HCT116 (cell line): ENCODE data around the gene TM4SF20. TPM values are rescaled to one million over a fixed set of nuclear protein-coding genes. Genes with fewer than 3 reads are reported as not detected.

Source experiments
- ATAC-seq: fragments of 200-7000 bp; cut with Tn5 transposase; 2 replicates; pipeline ENCODE4 v1.9.1; 2020; ENCODE audit warnings: mild to moderate bottlenecking, moderate library complexity
- BruUV-seq: library from RNA; stranded (reverse); fragments of 400-500 nt; replicated peaks from 2 replicates; lab custom pipeline; 2021; lab: Mats Ljungman, UMichigan
- CTCF ChIA-PET: fragments of 300-600 bp; sonication (Branson Sonifier 250); formaldehyde crosslinking; loops from one replicate; lab custom pipeline; 2021; ENCODE audit warnings: antibody characterized with exemption; lab: Charles Lee
- POLR2A ChIA-PET: fragments of 300-600, 350-600 bp; sonication (Branson Sonifier 250); formaldehyde crosslinking; loops from one replicate; lab custom pipeline; 2021; ENCODE audit warnings: antibody characterized with exemption; lab: Charles Lee
- RAD21 ChIA-PET, 2 experiments: fragments of 300-600 bp; sonication (Branson Sonifier 250); formaldehyde crosslinking; loops; one replicate each; lab custom pipeline; 2023; ENCODE audit warnings: low total read pairs in 2 of 2; ENCODE audit not compliant: uncharacterized antibody in 2 of 2, unreplicated experiment in 2 of 2, low non-redundant PET in 1 of 2; lab: Charles Lee
- DNase-seq: peaks from one replicate; pipeline ENCODE4 v3.0.0-alpha.2; 2010; ENCODE audit warnings: low read depth, low spot score
- H2AFZ ChIP-seq: fragments of 200-600 bp; shearing (Covaris generic), sonication (generic); 2 replicates; pipeline ENCODE4 v1.6.1; 2017; ENCODE audit warnings: low read depth, mixed run types, mixed read lengths, antibody characterized with exemption, low read length; ENCODE audit not compliant: poor library complexity, severe bottlenecking
- H3K27ac ChIP-seq: 2 replicates; pipeline ENCODE4 v1.5.1; 2012; ENCODE audit warnings: low read depth, low read length
- H3K27me3 ChIP-seq: fragments of 200-600 bp; sonication (generic); 2 replicates; pipeline ENCODE4 v1.6.1; 2016; ENCODE audit warnings: mixed run types, low read length, mixed read lengths; ENCODE audit not compliant: insufficient read depth
- H3K36me3 ChIP-seq, 2 experiments: fragments of 200-500 bp in 1 of 2; fragments of 200-600 bp in 1 of 2; sonication (Bioruptor generic) in 1 of 2; sonication (generic) in 1 of 2; 2 replicates each; pipeline versions ENCODE4 v1.5.1 to v1.6.1; 2014 to 2016; ENCODE audit warnings: low read length in 2 of 2, inconsistent platforms in 1 of 2, mixed read lengths in 1 of 2, mixed run types in 1 of 2; ENCODE audit not compliant: insufficient read depth in 2 of 2, control insufficient read depth in 1 of 2
- H3K4me1 ChIP-seq, 2 experiments: fragments of 200-600 bp in 1 of 2; sonication (generic) in 1 of 2; 2 replicates each; pipeline versions ENCODE4 v1.5.1 to v1.6.1; 2012 to 2017; ENCODE audit warnings: low read length in 2 of 2, inconsistent platforms in 1 of 2, mild to moderate bottlenecking in 1 of 2, mixed read lengths in 1 of 2, mixed run types in 1 of 2, moderate library complexity in 1 of 2; ENCODE audit not compliant: insufficient read depth in 2 of 2, control insufficient read depth in 1 of 2
- H3K4me2 ChIP-seq: fragments of 200-600 bp; sonication (generic); 2 replicates; pipeline ENCODE4 v1.6.1; 2017; ENCODE audit warnings: mixed run types, low read length, mixed read lengths
- H3K4me3 ChIP-seq, 2 experiments: fragments of 200-600 bp in 1 of 2; sonication (generic) in 1 of 2; replicated peaks in 1 of 2; 2 replicates each; pipeline ENCODE4 v1.5.1; 2011 to 2016; ENCODE audit warnings: low read length in 2 of 2, control low read depth in 1 of 2, low read depth in 1 of 2, mild to moderate bottlenecking in 1 of 2, mixed read lengths in 1 of 2, mixed run types in 1 of 2
- H3K79me2 ChIP-seq: fragments of 200-600 bp; sonication (generic); 2 replicates; pipeline ENCODE4 v1.6.1; 2017; ENCODE audit warnings: mild to moderate bottlenecking, mixed run types, low read length, moderate library complexity, mixed read lengths; ENCODE audit not compliant: insufficient read depth
- H3K9ac ChIP-seq: fragments of 200-600 bp; sonication (generic); 2 replicates; pipeline ENCODE4 v1.6.1; 2016; ENCODE audit warnings: low read length, mixed read lengths
- H3K9me2 ChIP-seq: fragments of 200-600 bp; sonication (generic), shearing (Covaris generic); 2 replicates; pipeline ENCODE4 v1.6.1; 2017; ENCODE audit warnings: mixed run types, mild to moderate bottlenecking, moderate library complexity; ENCODE audit not compliant: insufficient read depth
- H3K9me3 ChIP-seq, 2 experiments: fragments of 200-500 bp in 1 of 2; fragments of 200-600 bp in 1 of 2; sonication (Bioruptor generic) in 1 of 2; sonication (generic) in 1 of 2; 2 replicates each; pipeline ENCODE4 v1.6.1; 2014 to 2017; ENCODE audit warnings: low read length in 2 of 2, mixed read lengths in 2 of 2, inconsistent platforms in 1 of 2, low read depth in 1 of 2, mild to moderate bottlenecking in 1 of 2, mixed run types in 1 of 2, moderate library complexity in 1 of 2; ENCODE audit not compliant: control insufficient read depth in 1 of 2, insufficient read depth in 1 of 2
- H4K20me1 ChIP-seq: fragments of 200-600 bp; sonication (generic), shearing (Covaris generic); 2 replicates; pipeline ENCODE4 v1.6.1; 2017; ENCODE audit warnings: mixed run types, mild to moderate bottlenecking, moderate library complexity; ENCODE audit not compliant: insufficient read depth
- ATF3 ChIP-seq: IDR thresholded peaks from 2 replicates; pipeline ENCODE4 v1.6.1; 2012
- CBX3 ChIP-seq: IDR thresholded peaks from 2 replicates; pipeline ENCODE4 v1.6.1; 2012; ENCODE audit warnings: low read depth
- CEBPB ChIP-seq: IDR thresholded peaks from 2 replicates; pipeline ENCODE4 v1.6.1; 2012; ENCODE audit warnings: low read depth
- CTCF ChIP-seq, 3 experiments: fragments of 200-600 bp in 1 of 3; sonication (generic) in 1 of 3; IDR thresholded peaks in 2 of 3; conservative IDR thresholded peaks in 1 of 3; 2 replicates each; pipeline ENCODE4 v1.5.1; 2012 to 2017; ENCODE audit warnings: low read depth in 2 of 3, low read length in 2 of 3, antibody characterized with exemption in 1 of 3, borderline replicate concordance in 1 of 3, control low read depth in 1 of 3, mild to moderate bottlenecking in 1 of 3, mixed read lengths in 1 of 3, mixed run types in 1 of 3, moderate library complexity in 1 of 3; ENCODE audit not compliant: insufficient read depth in 1 of 3
- EGR1 ChIP-seq: IDR thresholded peaks from 2 replicates; pipeline ENCODE4 v1.6.1; 2012; ENCODE audit warnings: low read depth
- ELF1 ChIP-seq: IDR thresholded peaks from 2 replicates; pipeline ENCODE4 v1.6.1; 2012; ENCODE audit warnings: low read depth, borderline replicate concordance
- EZH2 ChIP-seq: fragments of 200-600 bp; sonication (generic); IDR thresholded peaks from 2 replicates; pipeline ENCODE4 v1.6.1; 2017; ENCODE audit warnings: antibody characterized with exemption, mixed run types
- EZH2phosphoT487 ChIP-seq: fragments of 200-600 bp; IDR thresholded peaks from 2 replicates; pipeline ENCODE4 v1.6.1; 2018; ENCODE audit warnings: antibody characterized with exemption, borderline replicate concordance
- FOSL1 ChIP-seq: IDR thresholded peaks from 2 replicates; pipeline ENCODE4 v1.6.1; 2012; ENCODE audit warnings: low read depth
- SP1 ChIP-seq: IDR thresholded peaks from 2 replicates; pipeline ENCODE4 v1.6.1; 2012; ENCODE audit warnings: low read depth
- SRF ChIP-seq: IDR thresholded peaks from 2 replicates; pipeline ENCODE4 v1.6.1; 2012; ENCODE audit warnings: low read depth
- TCF7L2 ChIP-seq: IDR thresholded peaks from 2 replicates; pipeline ENCODE4 v1.7.0; 2011; ENCODE audit warnings: borderline replicate concordance, inconsistent platforms; ENCODE audit not compliant: insufficient read depth, insufficient read length; ENCODE audit errors: extremely low read depth
- YY1 ChIP-seq: IDR thresholded peaks from 2 replicates; pipeline ENCODE4 v1.6.1; 2011; ENCODE audit warnings: low read length, low read depth, moderate library complexity, mild to moderate bottlenecking; ENCODE audit not compliant: insufficient replicate concordance; ENCODE audit errors: extremely low read depth
- ZNF274 ChIP-seq: fragments of 200-500 bp; sonication (Bioruptor generic); IDR thresholded peaks from 2 replicates; pipeline ENCODE4 v1.6.1; 2014; ENCODE audit warnings: mild to moderate bottlenecking, low read depth, low read length, inconsistent platforms
- intact Hi-C: fragments of 100-400 bp; cut with micrococcal nuclease; formaldehyde crosslinking; loops from 2 replicates; pipeline ENCODE4 v1.10.0; 2022
- total RNA-seq: library from RNA; stranded (reverse); gene quantifications from one replicate; pipeline ENCODE4 v1.2.1, GENCODE V29; 2021; ENCODE audit not compliant: unreplicated experiment

Gene TM4SF20
- total RNA-seq, 1 experiment from 2014 or later = not detected

- H3K9ac ChIP-seq = no peak overlapping the region
- no peak overlapping the region for H3K27ac ChIP-seq
- DNase-seq = no peak
- RAD21 ChIA-PET = no interaction called here
- CTCF ChIA-PET = no interaction called here
- intact Hi-C loops = no loop called here
- H3K4me3 ChIP-seq = no peak overlapping the region
- H3K4me1 ChIP-seq = peaks cover 5 to 24% of the 10 kb centered on the region in 2 experiments; a peak in 3 of 4 replicates
- H3K36me3 ChIP-seq = no peaks in the 10 kb centered on the region
- H3K27me3 ChIP-seq = no peaks in the 10 kb centered on the region
- BruUV-seq = no TSS peak
- H3K9me3 ChIP-seq = no peaks in the 10 kb centered on the region
- peaks cover 26% of the 10 kb centered on the region for H3K79me2 ChIP-seq
- no peak overlapping the region for H3K4me2 ChIP-seq
- no peak overlapping the region for H2AFZ ChIP-seq
- TF ChIP-seq CEBPB = no peak
- TF ChIP-seq EZH2 = no peak
- no peak for TF ChIP-seq CBX3
- no peak for TF ChIP-seq ATF3
- no peak for TF ChIP-seq TCF7L2
- no peak for TF ChIP-seq SP1
- TF ChIP-seq FOSL1 = no peak
- TF ChIP-seq EGR1 = no peak
- no peak for TF ChIP-seq ELF1
- TF ChIP-seq SRF = no peak
- no peaks in the 10 kb centered on the region for H4K20me1 ChIP-seq
- POLR2A ChIA-PET = no interaction called here
- no peaks in the 10 kb centered on the region for H3K9me2 ChIP-seq
- no peak for ATAC-seq
Observed at GRCh38 chr2:227322530-227323205, 56.4 kb downstream of the TM4SF20 start.

DNA sequence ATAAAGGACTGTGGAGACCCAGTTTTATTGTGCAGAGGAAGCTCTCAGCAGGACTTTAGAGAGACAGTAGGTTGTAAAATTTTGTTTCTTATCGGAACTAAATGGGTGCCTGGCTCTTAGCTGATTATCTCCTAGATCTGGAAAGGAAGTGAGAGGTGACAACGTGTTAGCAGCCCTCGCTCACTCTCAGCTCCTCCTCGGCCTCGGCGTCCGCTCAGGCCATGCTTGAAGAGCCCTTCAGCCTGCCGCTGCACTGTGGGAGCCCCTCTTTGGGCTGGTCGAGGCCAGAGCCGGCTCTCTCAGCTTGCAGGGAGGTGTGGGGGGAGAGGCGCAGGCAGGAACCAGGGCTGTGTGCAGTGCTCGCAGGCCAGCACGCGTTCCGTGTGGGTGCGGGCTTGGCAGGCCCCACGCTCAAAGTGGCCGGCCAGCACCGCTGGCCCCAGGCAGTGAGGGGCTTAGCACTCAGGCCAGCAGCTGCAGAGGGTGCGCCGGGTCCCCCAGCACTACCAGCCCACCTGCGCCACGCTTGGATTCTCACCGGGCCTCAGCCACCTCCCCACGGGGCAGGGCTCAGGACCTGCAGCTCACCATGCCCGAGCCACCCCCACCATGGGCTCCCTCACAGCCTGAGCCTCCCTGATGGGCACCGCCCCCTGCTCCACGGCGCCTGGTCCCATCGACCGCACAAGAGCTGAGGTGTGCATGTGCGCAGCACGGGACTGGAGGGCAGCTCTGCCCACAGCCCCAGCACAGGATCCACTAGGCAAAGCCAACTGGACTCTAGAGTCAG is 58.6 kb downstream of the TM4SF20 start:
- no peaks in the 10 kb centered on the region for H4K20me1 ChIP-seq
- ATAC-seq = no peak
- peaks cover 5% of the 10 kb centered on the region for H3K79me2 ChIP-seq
- RAD21 ChIA-PET = no interaction called here
- H2AFZ ChIP-seq = no peak overlapping the region
- POLR2A ChIA-PET = no interaction called here
- no peak overlapping the region for H3K27ac ChIP-seq
- no peak overlapping the region for H3K9ac ChIP-seq
- intact Hi-C loops = no loop called here
- CTCF ChIA-PET = no interaction called here
- peaks cover 0 to 12% of the 10 kb centered on the region in 2 experiments; a peak in 2 of 4 replicates for H3K4me1 ChIP-seq
- DNase-seq = no peak
- H3K4me3 ChIP-seq = no peak overlapping the region
- no peaks in the 10 kb centered on the region for H3K27me3 ChIP-seq
- no peaks in the 10 kb centered on the region for H3K36me3 ChIP-seq
- no peaks in the 10 kb centered on the region for H3K9me3 ChIP-seq
- BruUV-seq = no TSS peak
- no peaks in the 10 kb centered on the region for H3K9me2 ChIP-seq
- no peak overlapping the region for H3K4me2 ChIP-seq
- TF ChIP-seq ZNF274 = no peak
- TF ChIP-seq TCF7L2 = no peak
- TF ChIP-seq EZH2phosphoT487 = no peak
- TF ChIP-seq YY1 = no peak
- no peak for TF ChIP-seq CBX3
- no peak for TF ChIP-seq EZH2
- no peak for TF ChIP-seq CTCF (IDR thresholded peaks at IDR 0.05 in 2 of 3, conservative IDR thresholded peaks at IDR 0.05 in 1 of 3; ENCODE audit: borderline replicate concordance in 1 of 3, insufficient read depth in 1 of 3, low read depth in 2 of 3, low read length in 2 of 3)
